Fibroblast of skin of right quadriceps (primary cell): ENCODE measurements around the gene BSN.

Experiments
- DNase-seq: peaks from one replicate; pipeline ENCODE4 v3.0.0-alpha.2; 2013

Gene BSN

DNA sequence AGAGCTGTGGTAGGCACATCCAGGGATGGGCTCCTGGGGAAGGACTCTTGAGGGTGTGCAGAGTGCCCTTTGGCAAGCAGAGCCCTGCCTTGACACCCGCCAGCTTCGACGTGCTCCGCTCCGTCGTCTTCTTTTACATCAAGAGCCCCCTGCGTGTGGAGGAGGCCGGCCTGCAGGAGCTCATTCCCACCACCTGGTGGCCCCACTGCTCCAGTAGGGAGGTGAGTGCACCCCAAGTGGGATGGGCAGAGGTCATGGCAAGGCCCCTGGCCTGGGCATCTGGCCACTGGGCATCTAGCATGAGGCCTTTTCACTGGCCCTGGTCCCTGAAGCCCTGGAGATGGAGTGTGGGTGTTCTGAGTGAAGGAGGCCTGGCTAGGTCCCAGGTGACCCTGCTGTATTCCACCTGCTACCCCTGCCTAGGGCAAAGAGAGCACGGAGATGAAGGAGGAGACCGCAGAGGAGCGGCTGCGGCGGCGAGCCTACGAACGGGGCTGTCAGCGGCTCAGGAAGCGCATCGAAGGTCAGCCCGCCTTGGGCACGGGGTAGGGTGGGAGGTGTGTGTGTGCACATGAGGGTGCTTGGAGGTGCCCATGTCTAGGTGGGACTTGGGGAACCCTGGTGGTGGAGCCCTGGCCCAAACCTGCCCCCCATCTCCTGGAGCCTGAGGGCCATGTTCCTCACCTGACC lies 147.3 kb downstream of the BSN start:
- no peak for DNase-seq

DNA sequence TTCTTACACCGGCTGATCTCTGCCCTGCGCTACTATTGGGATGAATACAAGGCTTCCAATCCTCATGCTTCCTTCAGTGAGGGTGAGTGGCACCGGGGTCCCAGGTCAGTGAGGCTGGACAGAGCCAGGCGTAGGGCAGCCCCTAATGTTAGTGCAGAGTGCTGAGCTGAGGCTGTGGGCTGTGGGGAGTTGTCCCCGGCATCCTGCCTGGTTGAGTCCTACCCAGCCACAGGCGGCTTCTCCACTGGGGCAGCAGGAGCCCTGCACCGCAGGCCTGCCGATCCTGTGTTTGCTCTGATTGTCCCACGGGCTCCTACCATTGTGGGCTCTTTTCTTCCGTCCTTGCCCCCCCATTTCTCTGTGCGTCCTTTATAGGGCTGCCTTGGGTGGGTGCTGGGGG lies 148.4 kb downstream of the BSN start:
- DNase-seq = no peak

DNA sequence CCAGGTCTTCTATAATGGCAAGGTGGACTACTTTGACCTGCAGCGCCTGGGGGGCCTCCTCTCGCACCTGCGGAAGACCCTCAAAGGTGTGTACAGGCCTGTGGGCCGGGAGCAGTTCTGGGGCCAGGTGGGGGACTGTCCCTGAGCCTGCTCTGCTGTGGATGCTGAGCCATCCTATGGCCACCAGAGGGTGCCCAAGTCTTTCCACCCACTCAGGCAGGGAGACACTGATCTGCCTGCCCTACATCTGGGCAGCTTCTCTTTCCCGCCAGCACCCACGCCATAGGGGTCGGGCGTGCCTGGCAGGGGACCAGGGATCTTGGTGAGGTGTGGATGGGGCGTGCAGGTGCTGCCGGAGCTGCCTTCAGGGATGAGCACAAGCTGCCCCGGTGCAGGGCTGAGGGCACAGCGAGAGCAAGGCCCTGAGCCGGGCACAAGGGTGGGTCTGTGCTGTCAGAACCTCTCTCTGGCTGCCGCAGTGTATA lies 149.2 kb downstream of the BSN start:
- peak; percentile 54 for DNase-seq

DNA sequence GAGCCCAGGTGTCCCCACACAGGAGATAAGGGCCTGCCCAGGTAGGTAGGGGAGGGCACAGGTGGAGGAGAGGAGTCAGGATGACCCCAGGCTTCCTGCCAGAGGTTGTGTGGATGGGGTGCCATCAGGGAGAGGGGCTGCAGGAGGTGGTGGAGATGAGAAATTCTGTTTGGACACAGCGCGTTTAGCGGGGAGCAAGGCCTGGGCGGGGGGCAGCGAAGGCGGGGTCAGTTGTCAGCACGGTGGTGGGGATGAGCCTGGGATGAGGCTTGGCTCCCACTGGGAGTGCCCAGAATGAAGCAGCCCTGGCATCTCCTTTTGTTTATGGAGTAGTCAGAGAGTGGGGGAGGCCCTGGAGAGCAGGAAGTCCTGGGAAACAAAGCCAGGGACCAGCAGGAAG lies 149.7 kb downstream of the BSN start:
- no peak for DNase-seq

DNA sequence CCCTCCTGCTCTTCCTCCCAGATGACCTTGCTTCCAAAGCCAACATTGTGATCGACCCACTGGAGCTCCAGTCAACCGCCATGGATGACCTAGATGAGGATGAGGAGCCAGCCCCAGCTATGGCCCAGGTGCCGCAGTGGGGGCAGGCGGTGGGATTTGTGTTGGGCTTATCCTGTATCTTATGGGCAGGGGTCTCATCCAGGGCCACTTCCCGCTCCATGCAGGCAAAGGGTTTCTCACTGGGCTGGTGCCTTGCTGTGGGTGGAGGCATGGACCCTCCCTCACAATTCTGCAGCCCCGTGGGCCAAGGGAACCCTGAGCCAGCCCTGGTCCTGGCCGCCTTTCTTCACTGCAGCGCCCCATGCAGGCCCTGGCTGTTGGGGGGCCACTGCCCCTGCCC lies 150.4 kb downstream of the BSN start:
- no peak for DNase-seq

DNA sequence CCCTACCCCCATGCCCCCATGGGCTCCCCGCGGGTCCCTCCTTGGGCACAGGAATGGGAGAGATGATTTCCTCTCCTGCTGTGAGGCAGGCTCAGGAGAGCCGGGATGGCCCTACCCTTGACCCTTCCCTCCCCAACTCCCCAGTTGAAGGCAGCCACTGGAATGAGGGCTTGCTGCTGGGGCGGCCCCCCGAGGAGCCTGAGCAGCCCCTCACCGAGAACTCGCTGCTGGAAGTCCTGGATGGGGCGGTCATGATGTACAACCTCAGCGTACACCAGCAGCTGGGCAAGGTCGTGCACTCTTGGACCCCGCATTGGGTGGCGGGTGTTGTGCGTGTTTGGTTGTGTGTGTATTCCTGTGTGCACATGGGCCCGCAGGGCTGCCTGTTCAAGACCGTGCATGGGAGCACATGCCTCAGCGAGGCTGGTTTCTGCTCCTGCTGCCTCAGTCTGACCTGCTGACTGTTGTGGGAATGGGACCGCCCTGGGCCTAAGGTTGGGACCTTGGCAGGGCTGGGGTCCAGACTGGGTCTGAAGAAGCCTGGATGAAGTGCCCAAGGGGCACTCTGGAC lies 151.2 kb downstream of the BSN start:
- DNase-seq = no peak

DNA sequence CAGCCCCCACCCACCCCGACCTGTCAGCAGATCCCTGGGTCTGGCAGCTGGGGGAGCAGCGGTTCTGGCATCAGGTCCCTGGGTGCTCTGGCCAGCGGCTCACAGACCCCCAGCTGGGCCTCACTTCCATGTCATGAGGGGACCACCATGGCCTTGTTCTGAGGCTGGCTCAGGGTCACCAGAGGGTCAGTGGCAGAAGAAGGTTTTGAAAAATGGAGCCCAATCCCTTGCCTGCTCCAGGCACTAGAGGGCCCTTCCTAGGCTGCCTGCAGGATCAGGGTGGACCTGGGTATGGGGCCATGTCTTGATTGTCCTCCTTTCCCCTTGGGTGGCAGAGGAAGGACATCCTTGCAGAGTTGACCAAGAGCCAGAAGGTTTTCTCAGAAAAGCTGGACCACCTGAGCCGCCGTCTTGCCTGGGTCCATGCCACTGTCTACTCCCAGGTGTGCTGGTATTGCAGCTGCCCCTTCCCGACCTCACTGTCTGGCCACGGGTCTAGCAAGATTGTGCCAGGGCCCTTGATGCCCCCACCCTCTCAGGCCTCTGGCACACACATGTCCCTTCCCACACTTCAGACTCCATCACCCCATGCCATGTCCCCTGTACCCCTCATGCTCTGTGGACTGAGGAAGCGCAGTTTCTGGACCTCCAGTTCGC lies 152.3 kb downstream of the BSN start:
- no peak for DNase-seq

DNA sequence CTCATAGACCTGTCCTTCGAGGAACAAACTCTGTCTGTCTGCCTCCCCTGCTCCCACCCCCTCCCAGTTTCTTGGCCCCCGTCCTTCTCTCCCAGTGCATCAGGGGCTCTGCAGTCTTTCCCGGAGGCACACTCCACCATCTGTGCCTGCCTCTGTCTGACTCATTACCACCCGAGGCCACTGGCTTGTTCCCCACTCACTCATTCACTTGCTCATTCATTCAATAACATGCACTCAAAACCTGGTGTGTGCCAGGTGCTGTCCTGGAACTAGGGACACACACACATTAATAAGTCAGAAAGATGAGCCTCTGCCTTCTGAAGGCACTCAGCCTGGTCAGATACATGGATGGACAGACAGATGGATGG lies 152.8 kb downstream of the BSN start:
- DNase-seq = no peak

DNA sequence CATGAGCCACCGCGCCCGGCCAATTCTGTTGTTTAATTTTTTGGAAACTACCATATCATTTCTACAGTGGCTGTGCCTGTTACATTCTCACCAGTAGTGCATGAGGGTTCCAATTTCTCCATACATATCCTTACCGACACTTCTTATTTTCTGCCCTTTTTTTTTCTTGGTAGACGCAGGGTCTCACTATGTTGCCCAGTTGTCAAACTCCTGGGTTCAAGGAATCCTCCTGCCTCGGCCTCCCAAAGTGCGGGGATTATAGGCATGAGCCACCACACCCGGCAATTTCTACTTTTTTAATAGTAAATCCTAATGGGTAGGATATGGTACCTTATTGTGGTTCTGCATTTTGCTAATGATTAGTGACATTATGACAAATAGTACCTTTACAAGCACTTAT lies 155.6 kb downstream of the BSN start:
- DNase-seq = no peak

DNA sequence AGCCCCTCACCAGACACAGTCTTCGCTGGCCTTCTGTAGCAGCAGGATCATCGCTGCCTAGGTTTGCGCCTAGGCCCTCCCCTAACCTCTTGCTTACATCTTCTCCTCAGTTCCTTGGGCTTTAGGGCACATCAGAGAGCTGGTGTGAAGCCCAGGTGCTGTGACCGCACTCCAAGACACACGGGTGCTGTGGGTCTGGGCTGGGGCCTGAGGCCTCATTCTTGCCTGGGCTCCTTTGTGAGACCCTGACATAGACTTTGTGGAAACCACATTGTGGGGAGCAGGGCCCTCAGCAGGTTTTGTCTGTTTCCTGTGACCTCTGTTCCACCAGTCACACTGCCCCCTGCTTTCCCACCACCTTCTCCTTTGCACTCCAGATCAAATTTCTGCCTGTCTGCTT lies 157.2 kb downstream of the BSN start:
- DNase-seq = no peak

DNA sequence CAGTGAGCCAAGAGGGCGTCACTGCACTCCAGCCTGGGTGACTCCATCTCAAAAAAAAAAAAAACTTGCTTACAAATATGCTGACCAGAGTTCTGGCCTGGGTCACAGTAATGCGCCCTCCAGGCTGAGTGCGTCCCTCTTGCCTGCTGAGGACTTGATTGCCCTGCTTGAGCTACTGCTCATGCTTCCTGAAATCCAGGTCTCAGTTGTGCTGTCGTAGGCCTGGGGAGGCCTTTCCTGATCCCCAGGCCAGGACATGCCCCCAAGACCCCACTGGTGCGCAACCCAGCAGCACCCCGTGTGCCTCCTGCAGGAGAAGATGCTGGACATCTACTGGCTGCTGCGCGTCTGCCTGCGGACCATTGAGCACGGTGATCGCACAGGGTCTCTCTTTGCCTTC lies 157.9 kb downstream of the BSN start:
- no peak for DNase-seq

DNA sequence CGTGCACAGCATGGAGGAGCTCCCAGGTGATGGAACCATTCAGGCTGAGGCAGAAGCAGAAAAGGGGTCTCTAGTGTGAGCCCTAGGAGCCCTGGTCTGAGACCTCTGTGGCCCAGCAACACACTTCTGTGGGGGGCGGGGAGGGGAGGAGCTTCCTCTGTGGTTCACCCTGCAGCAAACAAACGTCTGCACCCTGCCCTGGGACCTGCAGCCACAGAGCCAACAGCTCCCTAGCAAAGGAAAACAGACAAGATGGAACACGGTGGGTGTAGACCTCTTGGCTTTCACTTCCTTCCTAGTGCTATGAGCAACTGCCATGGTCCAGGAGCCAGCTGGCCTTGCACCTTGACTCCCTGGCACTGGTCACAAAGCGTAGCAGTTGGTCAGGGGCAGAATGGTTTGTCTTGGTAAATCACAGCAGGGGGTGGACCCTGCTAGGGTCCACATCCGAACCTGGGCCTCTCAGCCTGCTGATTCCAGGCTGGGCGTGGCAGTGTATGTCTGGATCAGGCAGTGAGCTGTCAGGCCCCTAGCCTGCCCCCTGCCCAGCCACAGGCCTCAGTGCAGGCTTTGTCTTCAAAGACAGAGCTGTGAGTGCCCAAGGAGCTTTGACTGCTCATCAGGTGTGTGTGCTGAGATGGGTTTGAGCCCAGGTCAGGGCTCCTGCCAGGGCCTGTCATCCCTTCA lies 158.5 kb downstream of the BSN start:
- no peak for DNase-seq

DNA sequence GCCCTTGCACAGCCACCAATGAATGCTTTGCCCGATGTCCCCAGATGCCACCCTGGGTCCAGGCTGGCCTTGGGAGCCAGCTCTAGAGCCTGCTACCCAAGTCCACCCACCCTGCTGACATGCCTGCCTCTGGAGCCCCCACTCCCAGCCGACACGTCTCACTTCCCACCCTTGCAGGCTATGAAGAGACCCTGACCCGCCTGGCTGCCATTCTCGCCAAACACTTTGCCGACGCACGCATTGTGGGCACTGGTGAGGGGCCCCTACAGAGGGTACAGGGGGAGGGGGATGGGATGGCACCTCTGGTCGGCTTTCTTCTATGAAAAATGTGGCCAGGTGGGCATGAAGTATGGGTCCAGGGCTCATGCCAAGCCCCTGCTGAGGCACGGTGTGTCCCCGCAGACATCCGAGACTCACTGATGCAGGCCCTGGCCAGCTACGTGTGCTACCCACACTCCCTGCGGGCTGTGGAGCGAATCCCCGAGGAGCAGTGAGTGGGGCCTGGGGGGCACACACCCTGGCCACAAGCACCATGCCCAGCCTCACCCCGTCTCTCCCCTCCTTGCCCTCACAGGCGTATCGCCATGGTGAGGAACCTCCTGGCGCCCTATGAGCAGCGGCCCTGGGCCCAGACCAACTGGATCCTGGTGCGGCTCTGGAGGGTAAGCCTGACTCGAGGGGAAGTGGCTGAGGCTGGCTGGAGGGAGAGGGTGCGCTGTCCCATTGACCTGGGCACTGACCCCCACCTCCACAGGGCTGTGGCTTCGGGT lies 159.2 kb downstream of the BSN start:
- DNase-seq = no peak

DNA sequence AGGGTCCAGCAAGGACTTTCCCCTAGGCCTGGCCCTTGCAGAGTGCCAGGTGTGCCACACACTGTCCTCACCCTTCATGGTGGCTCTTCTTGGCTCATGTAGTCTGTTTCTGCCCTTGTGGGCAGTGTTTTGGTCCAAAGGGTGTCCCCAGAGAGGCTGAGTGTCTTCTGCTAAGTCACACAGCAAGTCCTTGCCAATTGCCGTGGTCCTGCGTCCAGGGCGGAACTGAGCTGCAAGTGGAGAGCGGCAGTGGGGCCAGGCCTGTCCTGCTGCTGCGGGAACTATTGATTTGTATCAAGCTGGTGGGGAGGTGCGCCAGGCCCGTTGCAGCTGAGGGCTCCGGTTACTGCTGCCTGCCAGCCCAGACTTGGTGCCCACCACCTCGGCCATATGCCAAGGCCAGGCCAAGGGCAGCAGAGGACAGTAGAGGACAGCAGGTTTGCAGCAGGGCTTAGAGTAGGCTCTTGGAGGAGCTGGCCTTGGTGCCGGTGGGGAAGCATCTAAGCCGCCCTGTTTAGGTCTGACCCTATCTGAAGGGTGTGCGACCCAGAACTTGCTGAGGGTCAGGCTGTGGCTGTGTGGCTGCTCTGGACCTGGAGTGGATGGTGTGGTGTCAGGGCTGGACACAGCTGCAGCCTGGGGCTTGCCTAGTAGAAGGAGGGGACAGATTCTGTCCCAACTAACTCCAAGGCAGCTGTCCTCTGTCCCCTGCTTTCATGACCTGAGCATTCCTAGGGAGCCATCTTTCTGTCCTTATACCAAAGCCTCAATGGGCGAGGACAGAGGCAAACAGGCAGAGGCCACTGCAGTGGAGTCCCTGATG lies 160.7 kb downstream of the BSN start:
- DNase-seq = no peak

DNA sequence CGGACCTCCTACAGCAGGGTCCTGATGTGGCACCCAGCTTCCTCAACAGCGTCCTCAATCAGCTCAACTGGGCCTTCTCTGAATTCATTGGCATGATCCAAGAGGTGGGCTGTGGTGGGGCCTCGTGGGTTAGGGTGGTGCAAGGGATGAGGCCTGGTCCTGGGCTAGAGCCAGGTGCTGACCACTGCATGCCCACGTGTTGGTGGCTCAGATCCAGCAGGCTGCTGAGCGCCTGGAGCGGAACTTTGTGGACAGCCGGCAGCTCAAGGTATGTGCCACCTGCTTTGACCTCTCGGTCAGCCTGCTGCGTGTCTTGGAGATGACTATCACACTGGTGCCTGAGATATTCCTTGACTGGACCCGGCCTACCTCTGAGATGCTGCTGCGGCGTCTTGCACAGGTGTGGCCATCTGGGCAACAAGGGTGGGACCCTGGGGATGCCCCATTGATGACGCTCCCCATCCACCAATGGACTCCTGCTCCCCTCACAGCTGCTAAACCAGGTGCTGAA lies 161.4 kb downstream of the BSN start:
- no peak for DNase-seq

DNA sequence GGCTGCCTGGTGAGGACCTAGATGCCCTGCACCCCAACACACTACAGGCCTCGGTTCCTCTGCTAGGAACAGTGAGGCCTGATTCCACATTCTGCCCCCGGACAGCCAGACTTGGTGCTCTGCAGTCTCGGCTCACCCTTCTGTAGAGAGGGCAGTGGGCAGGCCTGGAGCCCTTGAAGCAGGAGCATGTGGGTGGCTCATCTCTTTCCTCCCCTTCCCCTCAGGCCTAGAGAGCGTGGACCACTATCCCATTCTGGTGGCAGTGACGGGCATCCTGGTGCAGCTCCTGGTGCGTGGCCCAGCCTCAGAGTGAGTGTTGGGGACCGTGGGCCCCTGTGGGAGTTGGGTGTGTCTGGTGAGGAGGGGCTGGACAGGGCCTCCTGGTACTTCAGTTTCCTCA lies 161.9 kb downstream of the BSN start:
- no peak for DNase-seq

DNA sequence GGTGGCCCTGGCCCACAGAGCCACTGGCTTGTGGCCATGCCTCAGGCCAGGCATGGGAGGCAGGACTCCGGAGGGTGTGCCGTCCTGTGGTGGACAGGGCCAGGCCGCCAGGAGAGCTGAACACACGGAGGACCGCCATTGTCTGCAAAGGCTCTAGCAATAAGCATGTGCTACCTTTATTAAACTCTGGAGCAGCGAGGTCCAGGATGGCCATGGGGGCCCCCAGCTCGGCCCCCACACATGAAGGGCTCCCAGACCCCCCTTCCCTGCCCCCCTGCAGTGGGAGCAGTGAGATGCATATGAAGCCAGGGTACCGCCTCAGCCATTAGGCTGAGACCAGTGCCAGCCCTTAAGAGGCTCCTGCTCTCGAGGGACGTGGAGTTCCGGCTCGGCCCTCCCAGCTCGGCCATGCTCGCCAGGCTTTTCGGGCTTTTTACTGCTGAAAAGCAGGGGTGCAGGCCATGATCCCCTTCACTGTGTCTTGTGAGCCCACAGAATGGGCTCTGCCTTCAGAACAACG lies 162.5 kb downstream of the BSN start:
- DNase-seq = no peak

DNA sequence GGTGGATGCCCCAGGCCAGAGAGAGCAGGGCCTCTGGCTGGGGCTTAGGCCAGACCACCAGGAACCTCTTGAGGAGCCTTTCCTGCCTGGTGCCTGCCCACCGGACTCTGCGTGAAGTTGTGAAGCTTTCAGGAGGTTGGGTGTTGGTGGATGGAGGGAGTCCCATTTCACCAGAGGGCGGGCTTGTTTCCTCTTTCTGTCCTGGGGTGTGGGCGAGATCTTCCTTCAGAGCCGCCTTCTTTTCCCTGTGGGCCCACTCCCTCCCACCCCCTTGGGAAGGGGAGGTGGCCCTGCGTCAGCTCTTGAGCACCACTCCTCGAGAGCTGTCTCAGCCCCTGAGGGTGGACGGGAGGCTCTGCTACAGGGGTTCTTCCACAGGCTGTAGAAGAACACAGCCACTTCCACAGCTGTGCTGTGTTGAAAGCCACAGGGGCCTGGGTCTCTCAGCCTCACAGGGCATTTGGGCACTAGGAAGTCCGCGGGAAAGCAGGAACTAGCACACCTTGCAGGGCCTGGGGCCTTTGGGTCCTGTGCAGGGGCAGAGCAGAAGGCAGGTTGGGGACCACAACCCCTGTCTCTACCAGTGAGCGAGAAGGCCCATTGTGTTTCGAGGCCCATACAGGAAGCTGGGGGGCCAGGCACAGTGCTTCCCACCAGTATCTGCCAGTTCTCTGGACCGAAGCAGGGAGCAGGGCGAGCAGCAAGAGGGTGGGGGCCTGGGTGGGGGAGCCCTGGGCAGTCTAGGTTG lies 163.1 kb downstream of the BSN start:
- no peak for DNase-seq

DNA sequence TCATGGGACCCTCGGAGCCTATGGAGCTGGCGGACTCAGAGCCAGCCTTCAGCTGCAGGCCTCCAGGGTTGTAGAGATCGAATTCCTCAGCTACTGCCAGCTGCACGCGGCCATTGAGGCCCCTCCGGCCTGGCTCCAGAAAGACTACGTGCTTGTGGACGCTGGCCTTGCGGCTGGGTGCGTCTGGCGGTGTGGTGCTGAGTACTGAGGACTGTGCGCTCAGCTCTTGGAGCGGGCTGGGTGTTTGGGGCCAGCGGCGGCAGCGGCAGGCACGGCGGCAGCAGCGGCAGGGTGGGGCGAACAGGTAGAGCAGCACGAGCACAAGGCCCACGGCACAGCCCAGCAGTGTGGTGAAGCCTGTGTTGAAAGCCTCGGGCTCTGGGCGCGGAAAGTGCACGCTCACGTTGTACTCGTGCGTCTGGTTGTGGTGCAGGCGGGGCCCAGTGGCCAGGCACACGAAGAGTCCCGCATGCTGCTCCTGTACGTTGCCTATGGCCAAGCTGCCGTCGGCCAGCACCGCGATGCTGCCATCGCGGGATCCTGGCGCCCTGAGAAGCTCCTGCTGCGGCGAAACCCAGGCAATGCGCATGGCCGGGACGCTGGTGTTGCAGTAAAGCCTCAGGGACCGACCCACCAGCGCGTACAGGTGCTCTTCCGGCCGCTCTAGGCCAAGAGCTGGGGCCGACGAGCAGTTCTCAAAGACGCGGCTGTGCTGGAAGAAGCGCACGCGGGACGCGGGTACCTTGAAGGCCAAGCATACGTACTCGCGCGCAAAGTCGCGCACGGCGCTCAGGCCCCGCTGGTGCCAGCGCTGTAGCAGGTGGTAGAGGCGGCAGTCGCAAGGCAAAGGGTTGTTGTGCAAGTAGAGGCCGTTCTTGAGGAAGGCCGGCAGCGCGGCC lies 163.9 kb downstream of the BSN start:
- no peak for DNase-seq

DNA sequence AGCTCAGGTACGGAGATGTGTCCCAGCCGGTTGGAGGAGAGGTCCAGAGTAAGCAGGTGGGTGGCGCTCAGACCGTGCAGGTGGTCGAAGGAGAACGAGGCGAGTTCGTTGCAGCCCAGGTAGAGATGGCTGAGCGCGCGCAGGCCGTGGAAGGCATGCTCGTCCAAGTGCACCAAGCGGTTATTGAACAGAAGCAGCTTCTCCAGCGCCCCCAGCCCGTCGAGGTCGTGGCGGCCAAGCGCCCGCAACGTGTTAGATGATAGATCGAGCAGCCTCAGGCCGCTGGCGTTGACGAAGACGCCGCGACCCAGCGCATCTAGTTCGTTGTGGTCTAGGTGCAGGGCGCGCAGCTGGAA lies 164.6 kb downstream of the BSN start:
- DNase-seq = no peak
